GM12891 (cell line): ENCODE results near the gene KRT28.

Experiments used
- DNase-seq: peaks from one replicate; pipeline ENCODE4 v3.0.0; 2011; ENCODE audit warnings: low spot score; ENCODE audit not compliant: insufficient read length
- FAIRE-seq: peaks from 2 replicates; lab custom pipeline; 2011; peaks lifted over from hg19 to GRCh38; lab: Jason Lieb, UNC
- PAX5 ChIP-seq: IDR thresholded peaks from 2 replicates; pipeline ENCODE4 v1.6.1; 2011; ENCODE audit warnings: low read length, moderate library complexity, mild to moderate bottlenecking; ENCODE audit not compliant: insufficient read depth, severe bottlenecking
- POLR2A ChIP-seq: IDR thresholded peaks from 2 replicates; pipeline ENCODE4 v1.6.1; 2011; ENCODE audit warnings: low read depth, low read length, control low read depth
- POLR2AphosphoS5 ChIP-seq: IDR thresholded peaks from 2 replicates; pipeline ENCODE4 v1.6.1; 2011; ENCODE audit warnings: low read depth, low read length, control low read depth
- POU2F2 ChIP-seq: IDR thresholded peaks from 2 replicates; pipeline ENCODE4 v1.6.1; 2011; ENCODE audit warnings: low read depth, mild to moderate bottlenecking, control low read depth, low read length, moderate library complexity
- SPI1 ChIP-seq: IDR thresholded peaks from 2 replicates; pipeline ENCODE4 v1.6.1; 2011; ENCODE audit warnings: low read depth, low read length, control low read depth
- TAF1 ChIP-seq: IDR thresholded peaks from 2 replicates; pipeline ENCODE4 v1.6.1; 2011; ENCODE audit warnings: low read depth, low read length, control low read depth

The KRT28 gene

GRCh38 chr17:40832840-40833239, 33.1 kb upstream of the KRT28 start:
- no peak for DNase-seq
- FAIRE-seq, result no peak
- TF ChIP-seq POLR2AphosphoS5, result no peak
- no peak for TF ChIP-seq POU2F2
- no peak for TF ChIP-seq PAX5
- no peak for TF ChIP-seq POLR2A
- no peak for TF ChIP-seq TAF1
- no peak for TF ChIP-seq SPI1

GRCh38 chr17:40830085-40830776, 30.5 kb upstream of the KRT28 start:
- no peak for FAIRE-seq

GRCh38 chr17:40828454-40829044, 28.8 kb upstream of the KRT28 start:
- TF ChIP-seq POU2F2 (no peak), POLR2A (no peak), PAX5 (no peak), SPI1 (no peak), TAF1 (no peak), POLR2AphosphoS5 (no peak)
- FAIRE-seq, result no peak
- DNase-seq, result no peak

More at GRCh38 chr17:40830085-40830776, 30.5 kb upstream of the KRT28 start:
- TF ChIP-seq POLR2AphosphoS5, result no peak
- DNase-seq, result no peak

GRCh38 chr17:40827746-40828453, 28.1 kb upstream of the KRT28 start:
- DNase-seq (no peak), FAIRE-seq (no peak)
- no peak for TF ChIP-seq TAF1
- TF ChIP-seq SPI1, result no peak
- TF ChIP-seq PAX5, result no peak
- TF ChIP-seq POU2F2, result no peak
- no peak for TF ChIP-seq POLR2A
- no peak for TF ChIP-seq POLR2AphosphoS5

- DNase-seq, result no peak
- FAIRE-seq, result no peak
- TF ChIP-seq SPI1 (no peak), POLR2A (no peak), POU2F2 (no peak), TAF1 (no peak), POLR2AphosphoS5 (no peak), PAX5 (no peak)
Observed at GRCh38 chr17:40825599-40825998, 25.8 kb upstream of the KRT28 start.

GRCh38 chr17:40824015-40824832, 24.5 kb upstream of the KRT28 start:
- FAIRE-seq, result no peak
- TF ChIP-seq SPI1 (no peak), TAF1 (no peak), POU2F2 (no peak), PAX5 (no peak), POLR2AphosphoS5 (no peak), POLR2A (no peak)
- no peak for DNase-seq

- FAIRE-seq (no peak), DNase-seq (no peak)
- TF ChIP-seq POLR2A (no peak), POU2F2 (no peak), PAX5 (no peak), POLR2AphosphoS5 (no peak), TAF1 (no peak), SPI1 (no peak)
Observed at GRCh38 chr17:40822132-40822812, 22.5 kb upstream of the KRT28 start, which contains the start of gene KRT10. KRT10 (minus strand) TSS chr17:40822614; CDS start chr17:40822585, 29 bp downstream.

- TF ChIP-seq POLR2A (no peak), SPI1 (no peak), POLR2AphosphoS5 (no peak), TAF1 (no peak), PAX5 (no peak), POU2F2 (no peak)
- DNase-seq (no peak), FAIRE-seq (no peak)
Observed at GRCh38 chr17:40821536-40821935, 21.8 kb upstream of the KRT28 start.
